GM12873 (cell line): Measurements from ENCODE around the gene TTLL8.

ENCODE experiments used
- CTCF ChIP-seq: IDR thresholded peaks from 2 replicates; pipeline ENCODE4 v1.5.1; 2012; ENCODE audit warnings: low read depth, mild to moderate bottlenecking, moderate library complexity, low read length, control low read depth; ENCODE audit not compliant: insufficient read depth; ENCODE audit errors: missing control alignments

Gene TTLL8

GRCh38 chr22:50001388-50002231, 56.5 kb downstream of the TTLL8 start:
- TF ChIP-seq CTCF = no peak

- no peak for TF ChIP-seq CTCF
These were observed 57.3 kb downstream of the TTLL8 start for GRCh38 chr22:50000587-50001387.

- TF ChIP-seq CTCF = no peak
These were observed 58.0 kb downstream of the TTLL8 start for GRCh38 chr22:49999946-50000586.

GRCh38 chr22:49999063-49999945, 58.8 kb downstream of the TTLL8 start:
- no peak for TF ChIP-seq CTCF

GRCh38 chr22:49998718-49999062, 59.4 kb downstream of the TTLL8 start:
- TF ChIP-seq CTCF = no peak

GRCh38 chr22:49997932-49998717, 60.0 kb downstream of the TTLL8 start:
- no peak for TF ChIP-seq CTCF
